K562 (cell line): ENCODE data around the gene CPT1A. TPM values are rescaled to one million over a fixed set of nuclear protein-coding genes. Genes with fewer than 3 reads are reported as not detected.

Source experiments
- ATAC-seq: fragments of 200-7000 bp; cut with Tn5 transposase; 3 replicates; pipeline ENCODE4 v1.9.1; 2020; ENCODE audit warnings: moderate library complexity
- BruUV-seq: library from RNA; stranded (reverse); fragments of 400-500 nt; replicated peaks from 2 replicates; lab custom pipeline; 2021; lab: Mats Ljungman, UMichigan
- CTCF ChIA-PET: fragments of 300-600 bp; formaldehyde crosslinking; extraction: SDS; loops from one replicate; lab custom pipeline; 2021; ENCODE audit warnings: low intra/inter-chr PET ratio; lab: Yijun Ruan, JAX
- POLR2A ChIA-PET: fragments of 300-600, 350-650 bp; sonication (Branson Sonifier 250); formaldehyde crosslinking; extraction: SDS; loops from one replicate; lab custom pipeline; 2021; ENCODE audit warnings: antibody characterized with exemption, inconsistent platforms; lab: Yijun Ruan, JAX
- DNase-seq, 4 experiments: peaks; one replicate each; pipeline versions ENCODE4 v3.0.0 to v3.0.0-alpha.2; 2011 to 2018; ENCODE audit warnings: low spot score in 3 of 4, mixed read lengths in 3 of 4; ENCODE audit errors: extremely low read depth in 1 of 4
- FAIRE-seq: peaks from 2 replicates; lab custom pipeline; 2011; peaks lifted over from hg19 to GRCh38; lab: Jason Lieb, UNC
- H2AFZ ChIP-seq: 2 replicates; pipeline ENCODE4 v1.6.0; 2011; ENCODE audit warnings: low read depth, low read length, control low read depth, inconsistent platforms
- H3K27ac ChIP-seq: fragments of 200-600 bp; 3 replicates; pipeline ENCODE4 v1.8.0; 2011; ENCODE audit warnings: low read depth, mild to moderate bottlenecking, control low read depth, inconsistent platforms, low read length, moderate library complexity, mixed read lengths; ENCODE audit errors: extremely low read depth
- H3K27me3 ChIP-seq, 2 experiments: fragments of 300-600 bp in 1 of 2; 2 replicates in 1 of 2; 3 replicates in 1 of 2; pipeline versions ENCODE4 v1.6.0 to v1.8.0; 2011; ENCODE audit warnings: inconsistent platforms in 2 of 2, low read length in 2 of 2, mild to moderate bottlenecking in 1 of 2, mixed read lengths in 1 of 2, moderate library complexity in 1 of 2; ENCODE audit not compliant: control insufficient read depth in 2 of 2, insufficient read depth in 2 of 2
- H3K36me3 ChIP-seq: fragments of 300-600 bp; 3 replicates; pipeline ENCODE4 v1.8.0; 2011; ENCODE audit warnings: mild to moderate bottlenecking, low read length, inconsistent platforms; ENCODE audit not compliant: control insufficient read depth, insufficient read depth
- H3K4me1 ChIP-seq, 2 experiments: fragments of 200-600 bp in 1 of 2; replicated peaks in 1 of 2; 2 replicates in 1 of 2; 3 replicates in 1 of 2; pipeline versions ENCODE4 v1.5.1 to v1.8.0; 2011; ENCODE audit warnings: inconsistent platforms in 2 of 2, low read length in 2 of 2, mild to moderate bottlenecking in 1 of 2, mixed read lengths in 1 of 2, moderate library complexity in 1 of 2; ENCODE audit not compliant: control insufficient read depth in 2 of 2, insufficient read depth in 2 of 2
- H3K4me2 ChIP-seq: 2 replicates; pipeline ENCODE4 v1.6.1; 2011; ENCODE audit warnings: low read length, control low read depth, inconsistent platforms, mixed read lengths; ENCODE audit not compliant: insufficient read depth
- H3K4me3 ChIP-seq: fragments of 200-600 bp; sonication (generic), shearing (Covaris generic); 2 replicates; pipeline ENCODE4 v1.5.1; 2016; ENCODE audit warnings: control low read depth, inconsistent platforms
- H3K79me2 ChIP-seq: fragments of 200-600 bp; 3 replicates; pipeline ENCODE4 v1.8.0; 2011; ENCODE audit warnings: low read length, inconsistent platforms; ENCODE audit not compliant: control insufficient read depth, insufficient read depth
- H3K9ac ChIP-seq, 2 experiments: 2 replicates each; pipeline versions ENCODE4 v1.6.0 to v1.6.1; 2011; ENCODE audit warnings: low read depth in 2 of 2, low read length in 2 of 2, control low read depth in 1 of 2, inconsistent platforms in 1 of 2, mild to moderate bottlenecking in 1 of 2, mixed read lengths in 1 of 2; ENCODE audit not compliant: insufficient read depth in 1 of 2
- H3K9me1 ChIP-seq: one replicate; pipeline ENCODE4 v1.6.0; 2011; ENCODE audit warnings: inconsistent platforms, mild to moderate bottlenecking, low read length, moderate library complexity; ENCODE audit not compliant: control insufficient read depth, insufficient read depth
- H3K9me3 ChIP-seq: replicated peaks from 2 replicates; pipeline ENCODE4 v1.5.1; 2011; ENCODE audit warnings: low read depth, low read length, inconsistent platforms; ENCODE audit not compliant: control insufficient read depth, insufficient read depth
- H4K20me1 ChIP-seq: replicated peaks from 2 replicates; pipeline ENCODE4 v1.6.1; 2011; ENCODE audit warnings: low read length, inconsistent platforms, mixed read lengths; ENCODE audit not compliant: control insufficient read depth, insufficient read depth
- CBX3 ChIP-seq, 2 experiments: IDR thresholded peaks; 1 replicate in 1 of 2; 2 replicates in 1 of 2; pipeline ENCODE4 v1.6.1; 2012; ENCODE audit warnings: inconsistent platforms in 2 of 2, low read length in 2 of 2, borderline replicate concordance in 1 of 2, control low read depth in 1 of 2
- CEBPB ChIP-seq: fragments of 450-650 bp; IDR thresholded peaks from 2 replicates; pipeline ENCODE4 v1.6.1; 2016; ENCODE audit warnings: missing genetic modification characterization, missing compliant biosample characterization
- CREB1 ChIP-seq, 2 experiments: sonication (generic) in 1 of 2; formaldehyde crosslinking in 1 of 2; IDR thresholded peaks; 2 replicates each; pipeline versions ENCODE4 v1.6.1 to v1.8.0; 2012 to 2022; ENCODE audit warnings: inconsistent platforms in 1 of 2, mild to moderate bottlenecking in 1 of 2, missing genetic modification reagents in 1 of 2, moderate library complexity in 1 of 2
- KHSRP ChIP-seq: fragments of 450-650 bp; IDR thresholded peaks from 2 replicates; pipeline ENCODE4 v1.6.1; 2017
- MAZ ChIP-seq, 2 experiments: fragments of 450-650 bp in 1 of 2; sonication (generic) in 1 of 2; formaldehyde crosslinking; IDR thresholded peaks in 1 of 2; conservative IDR thresholded peaks in 1 of 2; 2 replicates each; pipeline versions ENCODE4 v1.4.0 to v1.5.0; 2020; ENCODE audit warnings: mild to moderate bottlenecking in 1 of 2, missing genetic modification reagents in 1 of 2
- NELFE ChIP-seq: IDR thresholded peaks from 2 replicates; pipeline ENCODE4 v1.6.1; 2011; ENCODE audit warnings: mild to moderate bottlenecking; ENCODE audit not compliant: insufficient read depth, insufficient read length
- NUFIP1 ChIP-seq: fragments of 450-650 bp; IDR thresholded peaks from 2 replicates; pipeline ENCODE4 v1.6.1; 2018; ENCODE audit not compliant: partially characterized antibody
- RAD51 ChIP-seq: fragments of 450-650 bp; IDR thresholded peaks from 2 replicates; pipeline ENCODE4 v1.7.1; 2016; ENCODE audit warnings: low read depth, mild to moderate bottlenecking, borderline replicate concordance
- SMAD2 ChIP-seq: fragments of 150-350 bp; IDR thresholded peaks from 2 replicates; pipeline ENCODE4 v1.6.1; 2014; ENCODE audit warnings: low read depth, mild to moderate bottlenecking, low read length
- ZFX ChIP-seq: sonication (generic); formaldehyde crosslinking; IDR thresholded peaks from 2 replicates; pipeline ENCODE4 v1.8.0; 2022; ENCODE audit warnings: mild to moderate bottlenecking, missing genetic modification reagents, moderate library complexity
- ZNF224 ChIP-seq: sonication (generic); formaldehyde crosslinking; IDR thresholded peaks from 2 replicates; pipeline ENCODE4 v1.8.0; 2022; ENCODE audit warnings: mild to moderate bottlenecking, missing genetic modification reagents
- ZSCAN29 ChIP-seq: fragments of 450-650 bp; IDR thresholded peaks from 2 replicates; pipeline ENCODE4 v1.6.1; 2017
- WGBS: fragments of 100-300 bp; shearing (Covaris generic); methylation state at CpG from one replicate; pipeline ENCODE4 v1.1.6; 2016; ENCODE audit warnings: low coverage, mixed read lengths; ENCODE audit not compliant: insufficient coverage; ENCODE audit errors: missing lambda C conversion rate; 5-methylcytosine and 5-hydroxymethylcytosine counted together
- in situ Hi-C: fragments of 300-500 bp; cut with MboI; formaldehyde crosslinking; loops from 4 replicates; pipeline ENCODE4 v1.15.0; 2018; ENCODE audit warnings: inconsistent platforms, mixed read lengths
- intact Hi-C: fragments of 100-400 bp; cut with micrococcal nuclease; formaldehyde crosslinking; loops from 2 replicates; pipeline ENCODE4 v1.14.2; 2022
- polyA plus RNA-seq, 8 experiments: library from polyadenylated mRNA; depleted of rRNA in 4 of 8; stranded (reverse) in 5 of 8; unstranded in 3 of 8; fragments of >200 nt; fragmentation: Nextera tagmentation in 2 of 8; fragmentation: Illumina TruSeq in 1 of 8; extraction: Ambion mirVana in 2 of 8; extraction: Trizol in 1 of 8; gene quantifications; 2 replicates each; pipeline versions ENCODE4 v1.2.1 to v1.2.3, GENCODE V29; 2011 to 2014; ENCODE audit warnings: inconsistent platforms in 1 of 8, missing spikeins in 1 of 8
- total RNA-seq, 7 experiments: library from RNA; depleted of rRNA in 6 of 7; stranded (reverse); fragments of >200 nt in 6 of 7; fragmentation: Illumina TruSeq in 2 of 7; extraction: Trizol in 2 of 7; gene quantifications; 2 replicates each; pipeline versions ENCODE4 v1.2.1 to v1.2.3, GENCODE V29; 2011 to 2021; ENCODE audit warnings: low replicate concordance in 1 of 7
- TF ChIP-seq, protein P1 (sequence below): fragments of 250-450 bp; sonication (Bioruptor Pico); IDR thresholded peaks from 2 replicates; pipeline ENCODE4 v1.6.1; 2021; ENCODE audit warnings: mild to moderate bottlenecking
- TF ChIP-seq, protein P2 (sequence below): sonication (generic); formaldehyde crosslinking; IDR thresholded peaks from 2 replicates; pipeline ENCODE4 v1.8.1; 2023; ENCODE audit warnings: mild to moderate bottlenecking, missing genetic modification reagents
- TF ChIP-seq, protein P3 (sequence below): fragments of 450-650 bp; IDR thresholded peaks from 2 replicates; pipeline ENCODE4 v1.6.1; 2017; ENCODE audit warnings: mild to moderate bottlenecking, moderate library complexity
- TF ChIP-seq, protein P4 (sequence below): fragments of 200-800 bp; sonication (Bioruptor generic); IDR thresholded peaks from 2 replicates; pipeline ENCODE4 v1.6.1; 2017; ENCODE audit warnings: missing genetic modification characterization, missing compliant biosample characterization

CPT1A gene
- total and polyA plus RNA-seq, 9 of the 15 experiments (the other 6 are each of a cell fraction or from before 2014, with no cell fraction given) = 2.6 to 29.1 (median 12.3) TPM

DNA sequence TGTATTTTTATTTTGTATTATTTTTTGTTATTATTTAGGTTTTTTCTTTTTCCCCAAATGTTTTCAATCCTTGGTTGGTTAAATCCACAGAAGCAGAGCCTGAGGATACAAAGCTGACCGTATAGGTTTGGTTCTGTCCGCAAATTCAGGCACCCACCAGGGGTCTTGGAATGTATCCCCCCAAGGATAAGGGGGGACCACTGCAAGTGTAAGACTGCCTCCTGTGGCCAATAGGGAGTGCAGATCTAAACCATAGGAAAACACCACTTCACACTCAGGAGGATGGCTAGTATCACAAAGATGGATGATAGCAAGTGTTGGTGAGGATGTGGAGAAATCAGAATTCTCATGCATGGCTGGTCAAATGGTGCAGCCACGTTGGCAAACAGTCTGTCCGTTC lies 20.0 kb downstream of the CPT1A start:
- in situ Hi-C loops (no loop called here), intact Hi-C loops (no loop called here)
- no peak for FAIRE-seq
- peaks cover 0 to 7% of the 10 kb centered on the region in 2 experiments; a peak in 2 of 5 replicates for H3K4me1 ChIP-seq
- ChIA-PET CTCF (no interaction called here), POLR2A (no interaction called here)
- no peak overlapping the region for H3K4me3 ChIP-seq
- no peaks in the 10 kb centered on the region for H3K79me2 ChIP-seq
- H3K27me3 ChIP-seq = no peaks in the 10 kb centered on the region
- H3K9ac ChIP-seq = no peak overlapping the region
- H3K9me1 ChIP-seq = peaks cover 3% of the 10 kb centered on the region
- peak in 1 of 4 experiments; percentile 27 for DNase-seq
- H3K9me3 ChIP-seq = no peaks in the 10 kb centered on the region
- BruUV-seq = no TSS peak
- 50% methylated on average over 4 of the region's 4 CpGs for WGBS
- H2AFZ ChIP-seq = no peak overlapping the region
- ATAC-seq = no peak
- TF ChIP-seq CREB1 (IDR thresholded peaks at IDR 0.05) (no peak), CREB1 (CRISPR knock-in tag; IDR thresholded peaks at IDR 0.05) (no peak), RAD51 (no peak), ZNF224 (CRISPR knock-in tag) (no peak), ZSCAN29 (no peak), NUFIP1 (no peak), NELFE (no peak), CEBPB (tag) (no peak), SMAD2 (no peak), MAZ (CRISPR knock-in tag; conservative IDR thresholded peaks at IDR 0.05 in 1 of 2, IDR thresholded peaks at IDR 0.05 in 1 of 2) (no peak), CBX3 (IDR thresholded peaks at IDR 0.05; ENCODE audit: borderline replicate concordance in 1 of 2, low read length in 2 of 2) (no peak), ZFX (CRISPR knock-in tag) (no peak), KHSRP (no peak)
- TF ChIP-seq, protein P1, sequence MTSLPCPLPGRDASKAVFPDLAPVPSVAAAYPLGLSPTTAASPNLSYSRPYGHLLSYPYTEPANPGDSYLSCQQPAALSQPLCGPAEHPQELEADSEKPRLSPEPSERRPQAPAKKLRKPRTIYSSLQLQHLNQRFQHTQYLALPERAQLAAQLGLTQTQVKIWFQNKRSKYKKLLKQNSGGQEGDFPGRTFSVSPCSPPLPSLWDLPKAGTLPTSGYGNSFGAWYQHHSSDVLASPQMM = no peak
- TF ChIP-seq, protein P2, sequence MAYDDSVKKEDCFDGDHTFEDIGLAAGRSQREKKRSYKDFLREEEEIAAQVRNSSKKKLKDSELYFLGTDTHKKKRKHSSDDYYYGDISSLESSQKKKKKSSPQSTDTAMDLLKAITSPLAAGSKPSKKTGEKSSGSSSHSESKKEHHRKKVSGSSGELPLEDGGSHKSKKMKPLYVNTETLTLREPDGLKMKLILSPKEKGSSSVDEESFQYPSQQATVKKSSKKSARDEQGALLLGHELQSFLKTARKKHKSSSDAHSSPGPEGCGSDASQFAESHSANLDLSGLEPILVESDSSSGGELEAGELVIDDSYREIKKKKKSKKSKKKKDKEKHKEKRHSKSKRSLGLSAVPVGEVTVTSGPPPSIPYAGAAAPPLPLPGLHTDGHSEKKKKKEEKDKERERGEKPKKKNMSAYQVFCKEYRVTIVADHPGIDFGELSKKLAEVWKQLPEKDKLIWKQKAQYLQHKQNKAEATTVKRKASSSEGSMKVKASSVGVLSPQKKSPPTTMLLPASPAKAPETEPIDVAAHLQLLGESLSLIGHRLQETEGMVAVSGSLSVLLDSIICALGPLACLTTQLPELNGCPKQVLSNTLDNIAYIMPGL (CRISPR knock-in tag) = no peak
- TF ChIP-seq, protein P3, sequence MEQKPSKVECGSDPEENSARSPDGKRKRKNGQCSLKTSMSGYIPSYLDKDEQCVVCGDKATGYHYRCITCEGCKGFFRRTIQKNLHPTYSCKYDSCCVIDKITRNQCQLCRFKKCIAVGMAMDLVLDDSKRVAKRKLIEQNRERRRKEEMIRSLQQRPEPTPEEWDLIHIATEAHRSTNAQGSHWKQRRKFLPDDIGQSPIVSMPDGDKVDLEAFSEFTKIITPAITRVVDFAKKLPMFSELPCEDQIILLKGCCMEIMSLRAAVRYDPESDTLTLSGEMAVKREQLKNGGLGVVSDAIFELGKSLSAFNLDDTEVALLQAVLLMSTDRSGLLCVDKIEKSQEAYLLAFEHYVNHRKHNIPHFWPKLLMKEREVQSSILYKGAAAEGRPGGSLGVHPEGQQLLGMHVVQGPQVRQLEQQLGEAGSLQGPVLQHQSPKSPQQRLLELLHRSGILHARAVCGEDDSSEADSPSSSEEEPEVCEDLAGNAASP = no peak
- TF ChIP-seq, protein P4, sequence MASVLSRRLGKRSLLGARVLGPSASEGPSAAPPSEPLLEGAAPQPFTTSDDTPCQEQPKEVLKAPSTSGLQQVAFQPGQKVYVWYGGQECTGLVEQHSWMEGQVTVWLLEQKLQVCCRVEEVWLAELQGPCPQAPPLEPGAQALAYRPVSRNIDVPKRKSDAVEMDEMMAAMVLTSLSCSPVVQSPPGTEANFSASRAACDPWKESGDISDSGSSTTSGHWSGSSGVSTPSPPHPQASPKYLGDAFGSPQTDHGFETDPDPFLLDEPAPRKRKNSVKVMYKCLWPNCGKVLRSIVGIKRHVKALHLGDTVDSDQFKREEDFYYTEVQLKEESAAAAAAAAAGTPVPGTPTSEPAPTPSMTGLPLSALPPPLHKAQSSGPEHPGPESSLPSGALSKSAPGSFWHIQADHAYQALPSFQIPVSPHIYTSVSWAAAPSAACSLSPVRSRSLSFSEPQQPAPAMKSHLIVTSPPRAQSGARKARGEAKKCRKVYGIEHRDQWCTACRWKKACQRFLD (CRISPR knock-in tag) = no peak
- TF ChIP-seq, all 486 proteins: peak for 0
- no peak overlapping the region for H3K27ac ChIP-seq
- no peak overlapping the region for H3K4me2 ChIP-seq
- H3K36me3 ChIP-seq = no peaks in the 10 kb centered on the region
- H4K20me1 ChIP-seq = no peaks in the 10 kb centered on the region
